Stimulated activated CD8-positive, alpha-beta memory T cell treated with anti-CD3 and anti-CD28 coated beads, Interleukin-4, amount 100 ng/mL, for 4 hours (primary cell): ENCODE measurements around the gene BCL11B.

ENCODE experiments used
- DNase-seq, 2 donors: peaks; one replicate each; pipeline ENCODE4 v3.0.0-alpha.2; 2020; ENCODE audit warnings: low read depth in 2 of 2, low spot score in 1 of 2

The BCL11B gene

DNA sequence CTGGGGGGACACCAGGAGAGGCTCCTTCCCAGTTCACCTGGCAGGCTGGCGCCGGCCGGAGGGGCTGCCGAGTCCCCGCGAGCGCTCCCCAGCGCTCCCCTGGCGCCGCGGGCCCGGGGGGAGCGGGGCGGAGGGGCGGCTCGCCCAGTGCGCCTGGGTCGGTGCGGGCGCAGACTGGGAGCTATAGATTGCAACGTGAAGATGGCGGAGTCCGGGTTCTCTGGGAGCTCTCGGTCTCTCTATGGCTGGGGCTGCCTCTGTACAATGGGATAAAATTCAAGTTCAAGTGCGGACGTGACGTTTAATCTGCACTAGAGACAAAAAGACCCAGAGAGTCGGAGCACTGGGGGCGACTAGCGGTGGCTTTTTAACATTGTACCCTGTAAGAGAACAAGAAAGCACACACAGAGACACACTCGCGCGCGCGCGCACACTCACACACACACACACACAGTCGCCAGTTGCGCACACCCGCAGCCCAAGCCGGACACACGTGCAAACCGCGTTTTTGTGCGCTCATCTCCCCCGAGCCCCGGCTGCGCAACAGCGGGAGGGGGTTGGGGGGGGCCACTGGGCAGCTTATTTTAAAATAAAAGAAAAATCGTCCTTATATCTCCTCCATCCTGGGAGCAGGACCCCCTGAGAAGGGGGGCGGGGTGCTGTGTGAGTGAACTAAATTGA lies at the start of gene BCL11B:
BCL11B (minus strand) TSS at position 247 of the 681 bp plus-strand sequence. CDS start 979 bp downstream, outside the sequence.
- DNase-seq, result peak; percentile 74 to 81

DNA sequence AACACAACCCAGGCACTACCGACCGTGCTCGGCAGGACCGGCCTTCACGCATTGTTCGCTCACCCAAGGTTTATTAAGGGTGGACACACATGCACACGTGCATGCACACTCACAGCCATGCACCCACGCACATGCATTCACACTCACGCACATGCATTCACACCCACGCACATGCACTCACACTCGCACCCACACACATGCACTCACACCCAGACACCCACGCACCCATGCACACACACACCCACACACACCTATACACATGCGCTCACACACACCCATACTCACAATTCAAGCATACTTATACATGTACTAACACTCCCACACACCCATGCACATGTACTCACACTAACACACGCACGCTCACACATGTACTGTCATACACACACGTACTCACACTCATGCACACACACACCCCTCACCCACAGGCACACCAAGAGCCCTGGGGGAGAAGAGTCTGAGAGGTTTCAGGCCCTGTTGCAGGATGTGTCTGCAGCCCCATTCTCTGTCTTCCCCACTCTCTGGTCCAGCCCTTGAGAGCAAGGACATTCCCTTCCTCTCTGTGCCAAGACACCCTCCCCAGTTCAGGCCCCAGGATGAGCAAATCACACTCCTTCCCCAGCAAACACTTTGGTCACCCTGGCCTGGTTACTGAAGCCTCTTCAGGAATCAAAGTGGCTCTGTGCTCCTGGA lies 49.4 kb upstream of the BCL11B start:
- no peak for DNase-seq

- DNase-seq, result no peak
Observed at GRCh38 chr14:99320621-99321235, 48.7 kb upstream of the BCL11B start.

DNA sequence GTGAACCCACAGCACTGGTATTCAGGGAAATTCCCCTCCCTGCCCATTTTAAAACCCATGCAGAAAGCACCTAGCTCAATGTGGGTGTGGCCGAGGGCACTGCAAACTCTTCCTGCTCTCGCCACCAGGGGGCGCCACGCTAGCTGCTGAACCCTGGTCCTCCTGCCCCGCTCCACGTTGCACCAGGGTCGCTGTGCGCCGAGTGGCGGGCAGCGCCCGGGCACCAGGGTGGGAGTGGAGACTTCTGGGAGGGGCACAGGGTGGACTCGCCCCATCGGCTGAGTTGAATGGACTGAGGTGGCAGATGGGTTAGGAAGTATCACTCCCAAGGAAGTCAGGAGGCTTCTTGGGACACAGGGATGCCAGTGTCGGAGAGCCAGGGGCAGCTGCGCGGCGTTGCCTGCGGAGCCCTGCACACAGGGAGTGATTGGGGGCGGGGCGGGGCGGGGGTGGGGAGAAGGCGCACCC lies 48.1 kb upstream of the BCL11B start:
- DNase-seq, result peak; percentile 41 to 49

DNA sequence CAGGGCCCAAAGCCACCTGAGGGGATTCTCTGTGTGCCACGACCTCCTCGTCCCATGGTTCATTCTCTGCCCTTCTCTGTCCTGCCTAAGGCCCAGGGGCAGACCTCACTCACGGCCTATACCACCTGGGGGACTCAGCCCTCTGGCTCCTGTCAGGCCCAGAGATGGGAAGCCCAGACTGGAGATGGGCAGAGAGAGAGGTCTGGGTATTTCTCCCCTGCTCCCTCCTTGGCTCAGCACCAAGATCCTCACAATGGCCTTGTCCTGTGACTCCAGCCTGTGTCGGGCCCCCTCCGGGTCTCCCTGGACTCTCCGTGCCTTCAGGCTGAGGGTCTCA lies 46.9 kb upstream of the BCL11B start:
- no peak for DNase-seq

GRCh38 chr14:99318091-99318958 lies 46.3 kb upstream of the BCL11B start:
- no peak for DNase-seq

DNA sequence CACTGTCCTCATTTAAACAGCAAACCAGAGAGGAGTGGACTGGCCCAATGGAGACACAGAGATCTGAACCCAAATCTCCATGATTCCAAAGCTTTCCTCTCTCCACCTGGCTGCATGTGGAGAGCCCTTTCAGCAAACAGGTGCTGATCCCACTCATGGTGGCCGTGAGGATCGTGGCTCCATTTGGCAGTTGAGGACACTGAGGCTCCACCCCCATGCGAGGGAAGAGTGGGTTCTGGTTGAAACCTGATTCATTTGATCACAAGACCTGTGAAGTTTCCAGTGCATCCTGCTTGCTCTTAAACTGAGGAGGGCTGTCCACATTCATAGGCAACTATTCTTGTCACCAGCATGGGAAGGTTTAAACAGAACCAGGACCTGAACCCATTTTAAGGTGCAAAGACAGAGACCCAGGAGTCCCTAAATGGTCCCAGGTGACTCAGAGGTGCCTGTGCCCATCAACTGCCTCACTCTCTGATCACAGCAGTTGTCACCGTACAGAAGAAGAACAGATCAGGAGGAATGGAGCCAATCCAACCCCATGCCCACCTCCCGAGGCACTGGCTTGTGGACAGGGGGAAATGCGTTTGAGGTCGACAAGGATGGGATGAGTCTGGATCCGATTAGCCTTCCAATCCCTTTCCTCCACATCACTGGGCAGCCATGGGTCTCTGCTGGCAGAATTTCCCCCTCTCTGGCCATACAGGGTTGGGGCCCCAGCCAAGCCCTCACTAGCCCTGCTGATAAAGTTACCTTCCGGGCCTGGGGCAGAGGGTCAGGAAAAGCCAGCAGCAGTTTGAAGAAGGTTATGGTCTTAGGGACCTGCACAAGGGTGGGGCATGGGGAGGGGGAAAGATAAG lies 45.5 kb upstream of the BCL11B start:
- no peak for DNase-seq

DNA sequence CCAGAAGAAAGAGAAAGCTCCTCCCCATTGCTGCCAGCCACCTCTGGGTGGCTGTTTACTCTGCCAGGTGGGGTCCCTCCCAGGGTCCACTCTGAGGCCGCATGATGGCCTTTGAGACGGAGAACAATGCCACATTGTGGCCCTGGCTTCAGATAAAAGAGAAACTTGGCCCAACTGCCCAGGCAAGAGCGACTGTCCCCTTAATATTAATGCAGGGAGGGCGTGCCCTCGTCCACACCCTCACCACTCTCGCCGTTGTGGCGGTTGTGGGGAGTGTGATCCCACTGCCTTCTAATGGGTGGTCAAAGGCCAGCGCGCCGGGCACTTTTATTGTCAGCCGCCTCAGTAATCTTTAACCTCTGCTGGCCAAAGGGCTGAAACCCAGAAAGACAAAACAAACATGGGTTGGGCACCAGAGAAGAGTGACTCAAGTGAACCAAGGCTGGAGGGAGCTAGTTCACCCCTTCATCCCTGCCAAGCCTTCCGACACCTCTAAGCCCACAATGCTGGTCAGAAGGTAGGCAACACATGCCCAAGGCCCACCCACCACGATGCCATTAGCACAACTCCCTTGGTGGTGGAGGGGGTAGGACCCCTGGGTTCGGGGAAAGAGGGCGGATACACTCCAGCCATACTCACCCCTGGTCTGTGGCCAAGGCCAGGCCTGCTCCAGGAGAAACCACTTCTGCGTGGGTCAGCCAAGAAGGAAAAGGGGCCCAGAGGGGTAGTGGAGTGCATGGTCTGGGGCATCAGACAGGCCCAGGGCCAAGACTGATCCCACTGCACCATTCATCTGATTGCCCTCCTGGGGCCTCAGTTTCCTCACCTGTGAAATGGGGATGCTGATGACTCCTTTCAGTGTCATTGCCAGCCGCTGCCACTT lies 44.5 kb upstream of the BCL11B start:
- no peak for DNase-seq

DNA sequence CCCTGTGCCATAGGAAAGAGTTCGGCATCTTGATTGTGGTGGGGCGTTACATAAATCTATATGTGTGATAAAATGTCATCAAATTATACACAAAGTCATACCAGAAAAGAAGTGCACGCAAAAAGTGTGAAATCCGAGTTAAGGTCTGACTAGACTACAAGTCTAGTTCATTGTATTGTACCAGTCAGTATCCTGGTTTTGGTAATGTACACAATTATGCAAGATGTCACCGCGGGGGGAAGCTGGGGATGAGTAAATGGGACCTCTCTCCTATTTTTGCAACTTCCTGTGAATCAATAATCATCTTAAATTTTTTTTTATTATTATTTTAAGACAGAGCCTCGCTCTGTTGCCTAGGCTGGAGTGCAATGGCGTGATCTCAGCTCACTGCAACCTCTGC lies 43.2 kb upstream of the BCL11B start:
- no peak for DNase-seq

GRCh38 chr14:99314623-99315022 lies 42.6 kb upstream of the BCL11B start:
- no peak for DNase-seq

- DNase-seq, result no peak
Observed at GRCh38 chr14:99313234-99313633, 41.2 kb upstream of the BCL11B start.

DNA sequence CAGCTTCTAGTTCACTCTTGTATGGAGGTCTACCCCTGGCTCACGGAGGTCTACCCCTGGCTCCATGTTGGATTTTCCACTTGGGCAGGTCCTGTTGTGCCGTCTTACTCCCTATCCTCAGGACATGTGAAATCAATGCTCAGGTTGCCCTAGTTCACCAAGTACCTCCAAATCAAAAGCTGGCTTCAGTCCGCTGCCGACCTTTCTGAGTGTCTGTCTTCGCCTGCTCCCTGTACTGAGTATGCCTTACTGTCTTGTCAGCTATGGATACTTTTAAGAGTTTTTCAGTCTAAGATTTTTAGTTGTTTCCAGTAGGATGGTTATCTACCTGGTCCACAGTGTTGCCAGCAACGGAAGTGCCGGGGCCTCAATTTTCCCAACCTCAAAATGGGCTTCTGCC lies 40.1 kb upstream of the BCL11B start:
- DNase-seq, result no peak

DNA sequence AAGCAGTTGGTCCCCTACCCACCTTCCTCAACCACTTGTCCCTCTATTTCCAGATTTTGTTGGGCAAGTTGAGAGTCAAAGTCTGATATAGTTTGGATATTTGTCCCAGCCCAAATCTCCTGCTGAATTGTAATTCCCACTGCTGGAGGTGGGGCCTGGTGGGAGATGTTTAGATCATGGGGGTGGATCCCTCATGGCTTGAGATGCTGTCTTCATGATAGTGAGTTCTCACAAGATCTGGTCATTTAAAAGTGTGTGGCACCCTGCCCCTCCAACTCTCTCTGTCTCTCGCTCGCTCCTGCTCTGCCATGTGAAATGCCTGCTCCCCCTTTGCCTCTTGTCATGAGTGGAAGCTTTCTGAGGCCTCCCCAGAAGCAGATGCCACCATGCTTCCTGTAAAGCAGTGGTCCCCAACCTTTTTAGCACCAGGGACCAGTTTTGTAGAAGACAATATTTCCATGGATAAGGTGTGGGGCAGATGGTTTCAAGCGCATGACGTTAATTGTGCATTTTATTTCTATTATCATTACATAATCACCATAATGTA lies 37.3 kb upstream of the BCL11B start:
- no peak for DNase-seq

GRCh38 chr14:99304208-99304607 lies 32.2 kb upstream of the BCL11B start:
- no peak for DNase-seq

- no peak for DNase-seq
Observed at GRCh38 chr14:99300190-99300589, 28.2 kb upstream of the BCL11B start.

DNA sequence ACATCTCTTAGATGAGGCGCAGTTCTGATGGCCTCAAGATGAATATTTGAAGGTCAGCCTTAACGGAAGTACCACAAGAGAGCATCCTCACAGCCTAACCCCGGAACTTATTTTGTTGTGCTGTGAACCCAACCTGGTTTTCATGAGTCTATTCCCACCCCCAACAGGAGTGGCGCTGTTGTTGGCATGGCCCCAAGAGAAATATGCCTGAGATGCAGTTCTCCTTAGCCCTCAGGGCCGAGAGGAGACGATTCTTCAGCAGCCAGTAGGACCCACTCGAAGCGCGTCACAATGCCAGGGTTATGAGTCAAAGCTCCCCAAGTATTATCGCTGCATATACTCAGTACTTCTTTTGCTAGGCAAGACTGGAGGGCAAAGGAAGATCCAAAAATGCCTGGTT lies 24.5 kb upstream of the BCL11B start:
- DNase-seq, result no peak

DNA sequence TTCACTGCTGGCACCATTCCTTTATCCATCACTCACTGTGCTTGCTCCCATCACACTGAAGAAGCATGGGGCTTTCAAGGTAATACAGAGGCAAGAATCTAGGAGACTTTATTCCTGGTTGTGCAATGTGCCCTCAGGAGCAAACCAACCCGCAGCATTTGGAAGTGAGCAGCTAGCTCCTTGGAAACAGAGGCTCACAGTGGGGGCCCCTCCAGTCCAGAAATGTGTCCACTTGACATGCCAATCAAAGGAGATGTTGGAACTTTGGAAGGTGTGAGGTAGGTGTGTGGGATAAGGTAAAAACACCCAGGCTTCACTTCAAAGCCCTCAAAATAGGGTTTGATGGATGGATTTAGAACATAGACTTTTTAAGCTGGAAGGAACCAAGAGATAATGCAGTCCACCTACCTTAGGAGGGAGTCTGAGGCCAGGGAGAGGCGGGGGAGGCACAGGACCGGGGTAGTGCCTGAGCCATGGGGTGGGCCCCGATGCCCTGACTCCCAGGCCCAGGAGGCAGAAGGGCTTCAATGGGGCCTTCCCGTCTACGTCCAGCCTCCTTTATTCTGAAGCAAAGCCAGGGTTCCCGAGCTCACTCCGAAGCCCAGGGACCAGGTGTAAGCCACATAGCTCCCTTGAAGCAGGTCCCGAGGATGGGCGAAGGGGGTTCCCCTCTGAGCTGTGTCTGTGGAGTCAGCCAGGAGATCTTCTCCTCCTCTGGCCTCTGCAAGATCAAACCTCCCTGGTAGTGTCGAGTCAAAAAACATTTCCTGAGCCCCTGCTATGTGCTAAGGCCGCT lies 17.6 kb upstream of the BCL11B start:
- no peak for DNase-seq

DNA sequence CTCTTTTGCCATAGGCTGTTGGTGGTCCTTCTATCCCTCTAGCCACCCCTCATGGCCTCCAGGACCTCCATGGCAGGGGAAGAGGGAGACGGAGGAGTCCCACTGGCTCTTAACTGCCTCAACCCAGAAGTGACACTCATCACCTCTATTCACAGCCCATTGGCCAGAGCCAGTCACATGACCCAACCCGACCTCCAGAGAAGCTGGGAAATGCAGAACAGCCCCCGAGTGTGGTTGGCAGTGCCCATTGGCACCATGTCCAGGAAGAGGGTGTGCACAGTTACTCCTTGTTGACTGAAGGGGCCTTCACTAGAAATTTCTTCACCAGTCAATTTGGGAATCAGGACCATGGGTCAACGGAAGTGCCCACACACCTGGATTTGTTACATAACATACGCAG lies 17.0 kb upstream of the BCL11B start:
- DNase-seq, result no peak
